GM23338 (cell line): ENCODE measurements around the gene RRAS. TPM values are rescaled to one million over a fixed set of nuclear protein-coding genes. Genes with fewer than 3 reads are reported as not detected.
A peak's percentile ranks its signal among the peaks of the same experiment; 100 is the strongest.

Source experiments
- ATAC-seq: fragments of 200-7000 bp; cut with Tn5 transposase; 3 replicates; pipeline ENCODE4 v1.9.1; 2020
- DNase-seq: peaks from one replicate; pipeline ENCODE4 v3.0.0-alpha.2; 2015; ENCODE audit warnings: low spot score
- H2AFZ ChIP-seq: fragments of 200-600 bp; sonication (generic); 2 replicates; pipeline ENCODE4 v1.8.0; 2016; ENCODE audit warnings: antibody characterized with exemption, mild to moderate bottlenecking, moderate library complexity
- H3F3A ChIP-seq: fragments of 200-600 bp; sonication (generic); replicated peaks from 2 replicates; pipeline ENCODE4 v1.8.0; 2017; ENCODE audit warnings: antibody characterized with exemption, mixed run types, low read depth
- H3K27ac ChIP-seq: fragments of 200-600 bp; sonication (generic); 2 replicates; pipeline ENCODE4 v1.6.1; 2016; ENCODE audit warnings: low read depth
- H3K27me3 ChIP-seq: fragments of 200-600 bp; sonication (generic); 2 replicates; pipeline ENCODE4 v1.8.0; 2016; ENCODE audit warnings: mild to moderate bottlenecking, mixed run types, moderate library complexity; ENCODE audit not compliant: insufficient read depth
- H3K36me3 ChIP-seq: fragments of 200-600 bp; sonication (generic); 2 replicates; pipeline ENCODE4 v1.8.0; 2016; ENCODE audit warnings: mild to moderate bottlenecking; ENCODE audit not compliant: insufficient read depth
- H3K4me1 ChIP-seq: fragments of 200-600 bp; sonication (generic); 2 replicates; pipeline ENCODE4 v1.8.0; 2016; ENCODE audit warnings: mild to moderate bottlenecking, moderate library complexity; ENCODE audit not compliant: insufficient read depth
- H3K4me2 ChIP-seq: fragments of 200-600 bp; sonication (generic); 2 replicates; pipeline ENCODE4 v1.7.1; 2017; ENCODE audit warnings: mixed run types
- H3K4me3 ChIP-seq: fragments of 200-600 bp; sonication (generic); 2 replicates; pipeline ENCODE4 v1.6.1; 2016; ENCODE audit warnings: mixed run types
- H3K79me2 ChIP-seq: fragments of 200-600 bp; sonication (generic); replicated peaks from 2 replicates; pipeline ENCODE4 v1.8.0; 2017; ENCODE audit warnings: mild to moderate bottlenecking; ENCODE audit not compliant: insufficient read depth
- H3K9me2 ChIP-seq: fragments of 200-600 bp; sonication (generic); 2 replicates; pipeline ENCODE4 v1.8.0; 2017; ENCODE audit not compliant: insufficient read depth
- H4K20me1 ChIP-seq: fragments of 200-600 bp; sonication (generic); replicated peaks from 2 replicates; pipeline ENCODE4 v1.8.0; 2017; ENCODE audit warnings: mild to moderate bottlenecking; ENCODE audit not compliant: insufficient read depth
- H3K27ac Mint-ChIP-seq: 2 replicates; pipeline ENCODE4 v1.8.0; 2020; ENCODE audit warnings: inconsistent platforms, mild to moderate bottlenecking, moderate library complexity, mixed read lengths
- H3K27me3 Mint-ChIP-seq: 3 replicates; pipeline ENCODE4 v1.8.0; 2022; ENCODE audit warnings: low read depth, mild to moderate bottlenecking, moderate library complexity, mixed read lengths, inconsistent platforms; ENCODE audit not compliant: insufficient read depth, poor library complexity
- H3K36me3 Mint-ChIP-seq: 3 replicates; pipeline ENCODE4 v1.8.0; 2021; ENCODE audit warnings: low read depth, mild to moderate bottlenecking, inconsistent platforms, moderate library complexity, mixed read lengths
- H3K4me1 Mint-ChIP-seq: 3 replicates; pipeline ENCODE4 v1.8.0; 2020; ENCODE audit warnings: mild to moderate bottlenecking, inconsistent platforms, mixed read lengths
- H3K4me3 Mint-ChIP-seq: 3 replicates; pipeline ENCODE4 v1.8.0; 2021; ENCODE audit warnings: moderate library complexity, mild to moderate bottlenecking, inconsistent platforms, mixed read lengths
- H3K9me3 Mint-ChIP-seq: 3 replicates; pipeline ENCODE4 v1.8.0; 2020; ENCODE audit warnings: moderate library complexity, mild to moderate bottlenecking, inconsistent platforms, mixed read lengths
- CREB1 ChIP-seq: fragments of 250-450 bp; sonication (Bioruptor Pico); IDR thresholded peaks from 2 replicates; pipeline ENCODE4 v1.5.0; 2020; ENCODE audit warnings: low read depth, mild to moderate bottlenecking, moderate library complexity
- EZH2phosphoT487 ChIP-seq: fragments of 200-600 bp; sonication (generic); IDR thresholded peaks from one replicate; pipeline ENCODE4 v1.8.1; 2018; ENCODE audit warnings: antibody characterized with exemption; ENCODE audit not compliant: unreplicated experiment
- JUNB ChIP-seq: IDR thresholded peaks from one replicate; pipeline ENCODE4 v1.6.1; 2016; ENCODE audit warnings: antibody characterized with exemption; ENCODE audit not compliant: unreplicated experiment
- POLR2AphosphoS5 ChIP-seq: IDR thresholded peaks from 2 replicates; pipeline ENCODE4 v1.6.1; 2016; ENCODE audit warnings: antibody characterized with exemption, low read depth
- ZNF114 ChIP-seq: fragments of 250-450 bp; sonication (Bioruptor Pico); IDR thresholded peaks from 2 replicates; pipeline ENCODE4 v1.5.0; 2020; ENCODE audit warnings: mild to moderate bottlenecking, moderate library complexity
- polyA plus RNA-seq: library from polyadenylated mRNA; unstranded; fragments of >200 nt; fragmentation: Nextera tagmentation; extraction: Ambion mirVana; gene quantifications from 2 replicates; pipeline ENCODE4 v1.2.1, GENCODE V29; 2016
- total RNA-seq: library from RNA; depleted of rRNA; stranded (reverse); fragments of >200 nt; shearing (Covaris generic); gene quantifications from 2 replicates; pipeline ENCODE4 v1.2.3, GENCODE V29; 2014
- TF ChIP-seq, protein P1 (sequence below), 2 experiments: fragments of 200-600 bp in 1 of 2; sonication (generic) in 1 of 2; conservative IDR thresholded peaks; 2 replicates each; pipeline versions ENCODE4 v1.5.1 to v1.6.1; 2016 to 2017; ENCODE audit warnings: antibody characterized with exemption in 2 of 2, low read depth in 2 of 2, mild to moderate bottlenecking in 2 of 2, moderate library complexity in 1 of 2
- TF ChIP-seq, protein P2 (sequence below): IDR thresholded peaks from one replicate; pipeline ENCODE4 v1.6.1; 2018; ENCODE audit warnings: antibody characterized with exemption; ENCODE audit not compliant: unreplicated experiment
- TF ChIP-seq, protein P3 (sequence below): IDR thresholded peaks from 2 replicates; pipeline ENCODE4 v1.6.1; 2016; ENCODE audit warnings: antibody characterized with exemption

The RRAS gene
- total and polyA plus RNA-seq, 2 experiments from 2014 or later = 9.3 to 30.0 TPM

DNA sequence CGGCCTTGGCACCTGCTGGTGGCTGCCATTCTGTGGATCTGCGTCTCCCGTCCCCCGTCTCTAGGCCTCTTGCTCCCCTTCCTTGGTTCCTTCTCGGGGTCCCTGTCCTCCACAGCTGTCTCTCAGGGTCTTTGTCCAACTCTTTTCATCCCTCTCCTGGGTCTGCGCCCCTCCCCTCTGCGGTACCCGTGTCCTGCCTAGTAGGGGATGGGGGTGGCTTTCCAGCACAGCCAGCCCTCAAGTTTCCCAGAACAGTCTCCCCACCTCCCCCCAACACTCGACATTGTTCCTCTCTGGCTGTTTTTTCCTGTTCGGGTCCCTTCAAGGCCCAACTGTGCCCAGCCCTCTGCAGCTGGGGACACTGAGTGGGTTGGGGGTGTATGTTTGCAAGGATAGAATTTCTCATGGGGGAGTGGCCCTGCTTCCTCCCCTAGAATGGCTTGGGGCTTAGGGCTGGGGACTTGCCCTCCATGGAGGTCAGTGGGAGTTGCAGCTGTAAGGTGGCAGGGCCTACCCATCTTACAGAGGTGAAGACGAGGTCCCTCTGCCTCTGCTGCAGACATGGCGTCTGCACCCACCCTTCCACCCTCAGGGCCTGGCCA lies 48.7 kb upstream of the RRAS start:
- Histone ChIP-seq H2AFZ (no peak overlapping the region), H4K20me1 (peaks cover 27% of the 10 kb centered on the region), H3F3A (peaks cover 65% of the 10 kb centered on the region), H3K27ac (peak overlapping the region; percentile 85), H3K36me3 (peaks cover 17% of the 10 kb centered on the region), H3K4me2 (peak overlapping the region; percentile 99), H3K4me3 (peak overlapping the region; percentile 97; the same call in 1 of the 2 replicates), H3K27me3 (no peaks in the 10 kb centered on the region), H3K9me2 (no peaks in the 10 kb centered on the region), H3K4me1 (peaks cover 29% of the 10 kb centered on the region), H3K79me2 (peaks cover 24% of the 10 kb centered on the region)
- TF ChIP-seq POLR2AphosphoS5 = no peak
- Mint-ChIP-seq H3K4me1 (peaks cover 50% of the 10 kb centered on the region), H3K27ac (peak overlapping the region; percentile 19), H3K27me3 (peaks cover 45% of the 10 kb centered on the region), H3K36me3 (peaks cover 50% of the 10 kb centered on the region), H3K9me3 (peaks cover 8% of the 10 kb centered on the region), H3K4me3 (peak overlapping the region; percentile 94)
- no peak for ATAC-seq
- DNase-seq = peak; percentile 42

DNA sequence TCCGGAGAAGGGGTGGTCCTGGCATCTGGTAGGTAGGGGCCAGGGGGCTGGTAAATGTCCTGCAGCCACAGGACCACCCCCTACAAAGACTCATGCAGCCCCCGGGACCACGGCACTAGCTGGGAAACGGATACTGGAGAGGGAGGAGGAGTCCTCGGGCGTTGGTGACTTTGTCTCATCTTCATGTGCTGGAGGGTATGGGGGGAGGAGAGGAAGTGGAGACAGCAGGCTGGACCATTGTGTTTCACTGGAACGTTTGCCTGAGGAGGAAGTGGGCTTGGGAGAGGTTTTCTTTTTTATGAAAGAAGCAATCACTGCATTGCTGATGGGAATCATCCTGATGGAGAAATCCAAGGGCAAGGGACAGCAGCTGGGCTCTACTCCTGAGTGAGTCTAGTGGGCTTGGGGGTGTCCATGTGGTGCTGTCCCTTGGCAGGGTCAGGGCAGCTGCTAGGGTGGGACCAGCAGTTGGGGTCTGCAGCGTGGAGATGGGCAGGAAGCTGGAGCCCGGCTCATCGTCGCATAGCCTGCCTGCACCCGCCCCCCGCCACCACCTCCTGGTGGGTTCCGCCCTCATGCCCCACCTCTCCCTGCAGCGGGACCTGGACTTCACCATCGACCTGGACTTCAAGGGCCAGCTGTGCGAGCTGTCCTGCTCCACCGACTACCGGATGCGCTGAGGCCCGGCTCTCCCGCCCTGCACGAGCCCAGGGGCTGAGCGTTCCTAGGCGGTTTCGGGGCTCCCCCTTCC lies 47.8 kb upstream of the RRAS start:
- Mint-ChIP-seq H3K27ac (peak overlapping the region; percentile 29), H3K9me3 (peaks cover 8% of the 10 kb centered on the region), H3K4me3 (peak overlapping the region; percentile 11; the same call in 1 of the 3 replicates), H3K27me3 (peaks cover 46% of the 10 kb centered on the region), H3K36me3 (peaks cover 52% of the 10 kb centered on the region), H3K4me1 (peaks cover 50% of the 10 kb centered on the region)
- H4K20me1 ChIP-seq = peaks cover 36% of the 10 kb centered on the region
- H3K4me2 ChIP-seq = peak overlapping the region; percentile 99; the same call in 1 of the 2 replicates
- H3K9me2 ChIP-seq = no peaks in the 10 kb centered on the region
- peaks cover 22% of the 10 kb centered on the region for H3K79me2 ChIP-seq
- DNase-seq (peak; percentile 55), ATAC-seq (no peak)
- H3K27me3 ChIP-seq = no peaks in the 10 kb centered on the region
- peak overlapping the region; percentile 85 for H3K27ac ChIP-seq
- peaks cover 28% of the 10 kb centered on the region for H3K4me1 ChIP-seq
- TF ChIP-seq, protein P1, sequence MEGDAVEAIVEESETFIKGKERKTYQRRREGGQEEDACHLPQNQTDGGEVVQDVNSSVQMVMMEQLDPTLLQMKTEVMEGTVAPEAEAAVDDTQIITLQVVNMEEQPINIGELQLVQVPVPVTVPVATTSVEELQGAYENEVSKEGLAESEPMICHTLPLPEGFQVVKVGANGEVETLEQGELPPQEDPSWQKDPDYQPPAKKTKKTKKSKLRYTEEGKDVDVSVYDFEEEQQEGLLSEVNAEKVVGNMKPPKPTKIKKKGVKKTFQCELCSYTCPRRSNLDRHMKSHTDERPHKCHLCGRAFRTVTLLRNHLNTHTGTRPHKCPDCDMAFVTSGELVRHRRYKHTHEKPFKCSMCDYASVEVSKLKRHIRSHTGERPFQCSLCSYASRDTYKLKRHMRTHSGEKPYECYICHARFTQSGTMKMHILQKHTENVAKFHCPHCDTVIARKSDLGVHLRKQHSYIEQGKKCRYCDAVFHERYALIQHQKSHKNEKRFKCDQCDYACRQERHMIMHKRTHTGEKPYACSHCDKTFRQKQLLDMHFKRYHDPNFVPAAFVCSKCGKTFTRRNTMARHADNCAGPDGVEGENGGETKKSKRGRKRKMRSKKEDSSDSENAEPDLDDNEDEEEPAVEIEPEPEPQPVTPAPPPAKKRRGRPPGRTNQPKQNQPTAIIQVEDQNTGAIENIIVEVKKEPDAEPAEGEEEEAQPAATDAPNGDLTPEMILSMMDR (conservative IDR thresholded peaks at IDR 0.05; ENCODE audit: low read depth in 2 of 2) = no peak
- peaks cover 64% of the 10 kb centered on the region for H3F3A ChIP-seq
- H3K4me3 ChIP-seq = 0 out of 2 replicates have a peak overlapping the region, but pooled peaks have one; percentile 26
- peaks cover 25% of the 10 kb centered on the region for H3K36me3 ChIP-seq
- H2AFZ ChIP-seq = no peak overlapping the region

DNA sequence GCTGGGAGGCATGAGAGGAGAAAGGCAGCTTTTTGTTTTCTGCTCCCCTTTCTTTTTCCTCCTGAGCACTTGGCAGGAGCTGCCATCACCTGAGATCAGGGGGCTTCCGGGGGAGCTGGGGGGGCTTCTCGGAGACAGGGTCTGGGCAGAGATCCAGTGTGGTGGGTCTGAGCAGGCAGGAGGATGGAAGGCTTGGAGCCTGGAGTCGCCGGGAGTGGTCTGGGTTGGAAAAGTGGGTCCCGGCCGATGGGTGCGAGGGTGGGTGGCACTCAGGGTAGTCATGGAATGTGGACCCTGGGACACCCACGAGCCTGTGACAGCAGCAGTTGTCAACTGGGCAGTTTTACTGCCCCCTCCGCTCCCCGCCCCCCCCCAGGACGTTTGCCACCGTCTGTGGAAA lies 47.2 kb upstream of the RRAS start:
- H3K4me1 ChIP-seq = peaks cover 23% of the 10 kb centered on the region
- no peaks in the 10 kb centered on the region for H3K27me3 ChIP-seq
- Mint-ChIP-seq H3K9me3 (peaks cover 8% of the 10 kb centered on the region), H3K4me3 (peak overlapping the region; percentile 26; the same call in 1 of the 3 replicates), H3K4me1 (peaks cover 48% of the 10 kb centered on the region), H3K27ac (no peak overlapping the region), H3K36me3 (peaks cover 58% of the 10 kb centered on the region), H3K27me3 (peaks cover 44% of the 10 kb centered on the region)
- ATAC-seq = no peak
- H3K27ac ChIP-seq = peak overlapping the region; percentile 85
- DNase-seq = no peak
- H3F3A ChIP-seq = peaks cover 64% of the 10 kb centered on the region
- H3K4me2 ChIP-seq = 0 out of 2 replicates have a peak overlapping the region, but pooled peaks have one; percentile 99
- H3K36me3 ChIP-seq = peaks cover 31% of the 10 kb centered on the region
- H3K79me2 ChIP-seq = peaks cover 22% of the 10 kb centered on the region
- H3K4me3 ChIP-seq = no peak overlapping the region
- H2AFZ ChIP-seq = no peak overlapping the region
- no peaks in the 10 kb centered on the region for H3K9me2 ChIP-seq
- peaks cover 42% of the 10 kb centered on the region for H4K20me1 ChIP-seq
- TF ChIP-seq JUNB (no peak), ZNF114 (CRISPR knock-in tag) (no peak), CREB1 (CRISPR knock-in tag) (no peak), EZH2phosphoT487 (no peak), POLR2AphosphoS5 (no peak)
- TF ChIP-seq, protein P2, sequence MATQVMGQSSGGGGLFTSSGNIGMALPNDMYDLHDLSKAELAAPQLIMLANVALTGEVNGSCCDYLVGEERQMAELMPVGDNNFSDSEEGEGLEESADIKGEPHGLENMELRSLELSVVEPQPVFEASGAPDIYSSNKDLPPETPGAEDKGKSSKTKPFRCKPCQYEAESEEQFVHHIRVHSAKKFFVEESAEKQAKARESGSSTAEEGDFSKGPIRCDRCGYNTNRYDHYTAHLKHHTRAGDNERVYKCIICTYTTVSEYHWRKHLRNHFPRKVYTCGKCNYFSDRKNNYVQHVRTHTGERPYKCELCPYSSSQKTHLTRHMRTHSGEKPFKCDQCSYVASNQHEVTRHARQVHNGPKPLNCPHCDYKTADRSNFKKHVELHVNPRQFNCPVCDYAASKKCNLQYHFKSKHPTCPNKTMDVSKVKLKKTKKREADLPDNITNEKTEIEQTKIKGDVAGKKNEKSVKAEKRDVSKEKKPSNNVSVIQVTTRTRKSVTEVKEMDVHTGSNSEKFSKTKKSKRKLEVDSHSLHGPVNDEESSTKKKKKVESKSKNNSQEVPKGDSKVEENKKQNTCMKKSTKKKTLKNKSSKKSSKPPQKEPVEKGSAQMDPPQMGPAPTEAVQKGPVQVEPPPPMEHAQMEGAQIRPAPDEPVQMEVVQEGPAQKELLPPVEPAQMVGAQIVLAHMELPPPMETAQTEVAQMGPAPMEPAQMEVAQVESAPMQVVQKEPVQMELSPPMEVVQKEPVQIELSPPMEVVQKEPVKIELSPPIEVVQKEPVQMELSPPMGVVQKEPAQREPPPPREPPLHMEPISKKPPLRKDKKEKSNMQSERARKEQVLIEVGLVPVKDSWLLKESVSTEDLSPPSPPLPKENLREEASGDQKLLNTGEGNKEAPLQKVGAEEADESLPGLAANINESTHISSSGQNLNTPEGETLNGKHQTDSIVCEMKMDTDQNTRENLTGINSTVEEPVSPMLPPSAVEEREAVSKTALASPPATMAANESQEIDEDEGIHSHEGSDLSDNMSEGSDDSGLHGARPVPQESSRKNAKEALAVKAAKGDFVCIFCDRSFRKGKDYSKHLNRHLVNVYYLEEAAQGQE = no peak
- TF ChIP-seq, protein P1 (conservative IDR thresholded peaks at IDR 0.05; ENCODE audit: low read depth in 2 of 2) = no peak
- TF ChIP-seq, protein P3, sequence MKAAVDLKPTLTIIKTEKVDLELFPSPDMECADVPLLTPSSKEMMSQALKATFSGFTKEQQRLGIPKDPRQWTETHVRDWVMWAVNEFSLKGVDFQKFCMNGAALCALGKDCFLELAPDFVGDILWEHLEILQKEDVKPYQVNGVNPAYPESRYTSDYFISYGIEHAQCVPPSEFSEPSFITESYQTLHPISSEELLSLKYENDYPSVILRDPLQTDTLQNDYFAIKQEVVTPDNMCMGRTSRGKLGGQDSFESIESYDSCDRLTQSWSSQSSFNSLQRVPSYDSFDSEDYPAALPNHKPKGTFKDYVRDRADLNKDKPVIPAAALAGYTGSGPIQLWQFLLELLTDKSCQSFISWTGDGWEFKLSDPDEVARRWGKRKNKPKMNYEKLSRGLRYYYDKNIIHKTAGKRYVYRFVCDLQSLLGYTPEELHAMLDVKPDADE = no peak
